Astrocyte (in vitro differentiated cells and primary cell): ENCODE measurements around the gene GPR34. TPM values are rescaled to one million over a fixed set of nuclear protein-coding genes. Genes with fewer than 3 reads are reported as not detected.

ENCODE experiments used
- DNase-seq: peaks from one replicate; pipeline ENCODE4 v3.0.0-alpha.2; 2010; ENCODE audit warnings: low read depth
- FAIRE-seq: peaks from 2 replicates; lab custom pipeline; 2011; peaks lifted over from hg19 to GRCh38; lab: Jason Lieb, UNC
- H2AFZ ChIP-seq: 2 replicates; pipeline ENCODE4 v1.6.0; 2012; ENCODE audit warnings: low read depth, low read length, inconsistent platforms
- H3K27ac ChIP-seq: 2 replicates; pipeline ENCODE4 v1.5.1; 2011; ENCODE audit warnings: low read depth, low read length, inconsistent platforms
- H3K27me3 ChIP-seq: 2 replicates; pipeline ENCODE4 v1.6.0; 2011; ENCODE audit warnings: low read length, inconsistent platforms; ENCODE audit not compliant: insufficient read depth
- H3K36me3 ChIP-seq: 2 replicates; pipeline ENCODE4 v1.5.1; 2011; ENCODE audit warnings: low read length, inconsistent platforms; ENCODE audit not compliant: insufficient read depth
- H3K4me1 ChIP-seq: 2 replicates; pipeline ENCODE4 v1.5.1; 2011; ENCODE audit warnings: low read length, inconsistent platforms; ENCODE audit not compliant: insufficient read depth
- H3K4me2 ChIP-seq: 2 replicates; pipeline ENCODE4 v1.6.0; 2012; ENCODE audit warnings: low read length, inconsistent platforms
- H3K4me3 ChIP-seq: 2 replicates; pipeline ENCODE4 v1.5.1; 2011; ENCODE audit warnings: low read depth, mild to moderate bottlenecking, low read length, inconsistent platforms; ENCODE audit not compliant: insufficient read depth
- H3K79me2 ChIP-seq: 2 replicates; pipeline ENCODE4 v1.6.0; 2012; ENCODE audit warnings: mild to moderate bottlenecking, low read length, inconsistent platforms; ENCODE audit not compliant: insufficient read depth
- H3K9ac ChIP-seq: 2 replicates; pipeline ENCODE4 v1.6.0; 2012; ENCODE audit warnings: mild to moderate bottlenecking, low read length, inconsistent platforms
- H3K9me3 ChIP-seq: 2 replicates; pipeline ENCODE4 v1.5.1; 2012; ENCODE audit warnings: low read depth, mild to moderate bottlenecking, low read length, inconsistent platforms; ENCODE audit not compliant: insufficient read depth
- H4K20me1 ChIP-seq: 2 replicates; pipeline ENCODE4 v1.6.0; 2012; ENCODE audit warnings: low read length, inconsistent platforms; ENCODE audit not compliant: insufficient read depth
- H3K27ac Mint-ChIP-seq: one replicate; pipeline ENCODE4 v1.8.0; 2021; ENCODE audit warnings: mild to moderate bottlenecking, mixed read lengths; ENCODE audit not compliant: unreplicated experiment
- H3K27me3 Mint-ChIP-seq: one replicate; pipeline ENCODE4 v1.8.0; 2021; ENCODE audit warnings: low read depth, mixed read lengths; ENCODE audit not compliant: unreplicated experiment
- H3K36me3 Mint-ChIP-seq: one replicate; pipeline ENCODE4 v1.8.0; 2021; ENCODE audit warnings: low read depth, mixed read lengths; ENCODE audit not compliant: unreplicated experiment
- H3K4me1 Mint-ChIP-seq: one replicate; pipeline ENCODE4 v1.8.0; 2021; ENCODE audit warnings: low read depth, mixed read lengths; ENCODE audit not compliant: unreplicated experiment
- H3K4me3 Mint-ChIP-seq: one replicate; pipeline ENCODE4 v1.8.0; 2021; ENCODE audit warnings: mild to moderate bottlenecking, moderate library complexity, mixed read lengths; ENCODE audit not compliant: unreplicated experiment
- H3K9me3 Mint-ChIP-seq: one replicate; pipeline ENCODE4 v1.8.0; 2021; ENCODE audit warnings: mild to moderate bottlenecking, mixed read lengths; ENCODE audit not compliant: unreplicated experiment
- EZH2 ChIP-seq: IDR thresholded peaks from 2 replicates; pipeline ENCODE4 v1.6.1; 2012; ENCODE audit warnings: mild to moderate bottlenecking, low read length, inconsistent platforms; ENCODE audit not compliant: insufficient read depth
- total RNA-seq: library from RNA; stranded (reverse); gene quantifications from 2 replicates; pipeline ENCODE4 v1.2.1, GENCODE V29; 2021
- TF ChIP-seq, protein P1 (sequence below): IDR thresholded peaks from 2 replicates; pipeline ENCODE4 v1.5.1; 2011; ENCODE audit warnings: low read depth, mild to moderate bottlenecking, inconsistent platforms, low read length, moderate library complexity; ENCODE audit not compliant: insufficient read depth

GPR34 gene
- total RNA-seq, 1 donor from 2014 or later: not detected

- Mint-ChIP-seq H3K9me3 (no peaks in the 10 kb centered on the region), H3K27me3 (no peaks in the 10 kb centered on the region), H3K27ac (no peak overlapping the region), H3K4me3 (no peak overlapping the region), H3K36me3 (no peaks in the 10 kb centered on the region), H3K4me1 (peaks cover 8% of the 10 kb centered on the region)
- Histone ChIP-seq H3K36me3 (no peaks in the 10 kb centered on the region), H3K4me2 (no peak overlapping the region), H4K20me1 (no peaks in the 10 kb centered on the region), H3K27me3 (no peaks in the 10 kb centered on the region), H2AFZ (no peak overlapping the region), H3K4me3 (no peak overlapping the region), H3K79me2 (no peaks in the 10 kb centered on the region), H3K9ac (no peak overlapping the region), H3K4me1 (no peaks in the 10 kb centered on the region), H3K9me3 (no peaks in the 10 kb centered on the region), H3K27ac (no peak overlapping the region)
- DNase-seq (no peak), FAIRE-seq (peak; percentile 94)
- TF ChIP-seq, protein P1, sequence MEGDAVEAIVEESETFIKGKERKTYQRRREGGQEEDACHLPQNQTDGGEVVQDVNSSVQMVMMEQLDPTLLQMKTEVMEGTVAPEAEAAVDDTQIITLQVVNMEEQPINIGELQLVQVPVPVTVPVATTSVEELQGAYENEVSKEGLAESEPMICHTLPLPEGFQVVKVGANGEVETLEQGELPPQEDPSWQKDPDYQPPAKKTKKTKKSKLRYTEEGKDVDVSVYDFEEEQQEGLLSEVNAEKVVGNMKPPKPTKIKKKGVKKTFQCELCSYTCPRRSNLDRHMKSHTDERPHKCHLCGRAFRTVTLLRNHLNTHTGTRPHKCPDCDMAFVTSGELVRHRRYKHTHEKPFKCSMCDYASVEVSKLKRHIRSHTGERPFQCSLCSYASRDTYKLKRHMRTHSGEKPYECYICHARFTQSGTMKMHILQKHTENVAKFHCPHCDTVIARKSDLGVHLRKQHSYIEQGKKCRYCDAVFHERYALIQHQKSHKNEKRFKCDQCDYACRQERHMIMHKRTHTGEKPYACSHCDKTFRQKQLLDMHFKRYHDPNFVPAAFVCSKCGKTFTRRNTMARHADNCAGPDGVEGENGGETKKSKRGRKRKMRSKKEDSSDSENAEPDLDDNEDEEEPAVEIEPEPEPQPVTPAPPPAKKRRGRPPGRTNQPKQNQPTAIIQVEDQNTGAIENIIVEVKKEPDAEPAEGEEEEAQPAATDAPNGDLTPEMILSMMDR: no peak
- TF ChIP-seq EZH2: no peak
Measured at GRCh38 chrX:41730081-41730480, 41.3 kb downstream of the GPR34 start.

DNA sequence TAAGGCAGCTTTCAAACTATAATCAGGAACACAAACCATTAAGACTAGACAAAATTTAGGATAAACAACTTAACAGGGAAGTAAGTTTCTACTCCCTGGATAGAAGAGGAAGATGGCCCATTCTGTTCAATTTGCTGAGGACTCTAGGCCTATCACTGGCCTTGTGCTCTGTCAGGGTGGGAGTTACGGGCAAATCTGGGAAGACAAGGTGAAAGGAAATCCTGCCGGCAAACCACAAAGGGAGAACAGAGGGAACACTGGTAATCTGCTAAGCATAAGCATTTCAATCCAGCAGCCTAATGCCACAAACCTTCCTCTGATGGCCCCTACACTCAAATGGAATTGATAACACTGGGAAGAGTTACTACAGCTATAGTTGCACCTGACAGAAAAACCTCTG, 43.5 kb downstream of the GPR34 start:
- DNase-seq (no peak), FAIRE-seq (peak; percentile 45)
- Histone ChIP-seq H3K36me3 (no peaks in the 10 kb centered on the region), H3K4me1 (no peaks in the 10 kb centered on the region), H4K20me1 (no peaks in the 10 kb centered on the region), H2AFZ (no peak overlapping the region), H3K27me3 (no peaks in the 10 kb centered on the region), H3K4me2 (no peak overlapping the region), H3K79me2 (no peaks in the 10 kb centered on the region), H3K9ac (no peak overlapping the region), H3K27ac (no peak overlapping the region), H3K4me3 (no peak overlapping the region), H3K9me3 (no peaks in the 10 kb centered on the region)
- TF ChIP-seq, protein P1: no peak
- no peak for TF ChIP-seq EZH2
- Mint-ChIP-seq H3K4me3 (no peak overlapping the region), H3K27me3 (no peaks in the 10 kb centered on the region), H3K27ac (no peak overlapping the region), H3K36me3 (no peaks in the 10 kb centered on the region), H3K4me1 (peaks cover 8% of the 10 kb centered on the region), H3K9me3 (no peaks in the 10 kb centered on the region)

- Histone ChIP-seq H3K36me3 (no peaks in the 10 kb centered on the region), H3K4me2 (no peak overlapping the region), H3K4me3 (no peak overlapping the region), H3K4me1 (no peaks in the 10 kb centered on the region), H4K20me1 (no peaks in the 10 kb centered on the region), H3K9ac (no peak overlapping the region), H2AFZ (no peak overlapping the region), H3K9me3 (no peaks in the 10 kb centered on the region), H3K27me3 (no peaks in the 10 kb centered on the region), H3K79me2 (no peaks in the 10 kb centered on the region), H3K27ac (no peak overlapping the region)
- peaks cover 8% of the 10 kb centered on the region for H3K4me1 Mint-ChIP-seq
- no peak for TF ChIP-seq EZH2
- TF ChIP-seq, protein P1: no peak
- no peak overlapping the region for H3K27ac Mint-ChIP-seq
- H3K36me3 Mint-ChIP-seq: no peaks in the 10 kb centered on the region
- H3K9me3 Mint-ChIP-seq: no peaks in the 10 kb centered on the region
- H3K27me3 Mint-ChIP-seq: no peaks in the 10 kb centered on the region
- FAIRE-seq: peak; percentile 49
- no peak overlapping the region for H3K4me3 Mint-ChIP-seq
- no peak for DNase-seq
Measured at GRCh38 chrX:41733939-41734338, 45.2 kb downstream of the GPR34 start.
